Kidney tubule cell (primary cell): ENCODE results near the gene TP53BP2.

ENCODE experiments used
- DNase-seq: peaks from one replicate; pipeline ENCODE4 v3.0.0-alpha.2; 2018; ENCODE audit warnings: low spot score

The TP53BP2 gene

GRCh38 chr1:223796210-223796609 lies 49.5 kb downstream of the TP53BP2 start:
- no peak for DNase-seq

DNA sequence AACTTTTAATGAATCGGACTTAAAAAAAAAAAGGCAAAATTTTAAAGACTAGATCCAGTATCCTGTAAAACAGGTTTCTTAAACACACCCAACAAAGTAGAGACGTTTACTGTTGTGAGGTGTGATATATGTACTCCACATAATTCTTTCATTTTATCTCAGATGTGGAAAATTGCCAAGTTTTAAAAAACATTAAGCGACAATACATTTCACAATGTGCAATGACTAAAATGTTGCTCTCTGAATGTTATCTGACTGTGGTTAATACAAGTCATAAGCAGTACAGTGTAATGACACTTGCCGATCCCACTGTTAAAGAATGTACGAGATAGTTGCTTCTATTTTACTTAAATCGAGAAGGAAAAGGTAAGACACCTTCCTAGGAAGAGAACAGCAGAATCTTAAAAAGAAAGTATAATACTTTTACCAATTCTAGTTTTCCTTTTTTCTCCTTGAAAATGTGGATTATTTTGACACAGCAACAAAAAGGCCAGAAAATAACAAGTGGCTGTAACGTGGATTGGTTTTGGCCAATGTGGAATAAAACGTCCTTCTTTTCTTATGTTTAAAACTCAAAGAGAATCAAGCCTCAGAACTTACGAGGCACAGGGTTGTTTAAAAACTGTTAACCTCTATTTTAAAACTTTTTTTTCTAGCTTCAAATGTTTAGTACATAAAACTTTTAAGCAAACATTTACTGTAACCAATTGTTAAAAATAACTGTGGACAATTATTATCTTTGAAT lies 51.4 kb downstream of the TP53BP2 start:
- DNase-seq: no peak

DNA sequence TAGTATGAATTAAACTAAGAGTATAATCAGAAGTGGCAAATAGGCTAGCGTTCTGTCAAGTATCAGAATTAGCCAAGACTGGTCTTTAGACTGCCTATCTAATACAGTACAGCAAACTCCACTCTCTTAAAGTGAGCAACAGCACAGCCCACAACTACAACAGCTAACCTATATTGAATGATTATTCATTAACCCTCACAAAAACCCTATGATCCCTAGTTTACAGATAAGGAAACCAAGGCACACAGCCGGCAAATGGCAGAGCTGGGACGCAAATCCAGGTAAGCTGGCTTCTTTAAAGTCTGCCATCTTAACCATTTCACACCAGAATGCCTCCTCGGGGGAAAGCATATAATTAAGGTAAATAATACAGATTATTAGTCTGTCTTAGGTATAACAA lies 52.0 kb downstream of the TP53BP2 start:
- no peak for DNase-seq

DNA sequence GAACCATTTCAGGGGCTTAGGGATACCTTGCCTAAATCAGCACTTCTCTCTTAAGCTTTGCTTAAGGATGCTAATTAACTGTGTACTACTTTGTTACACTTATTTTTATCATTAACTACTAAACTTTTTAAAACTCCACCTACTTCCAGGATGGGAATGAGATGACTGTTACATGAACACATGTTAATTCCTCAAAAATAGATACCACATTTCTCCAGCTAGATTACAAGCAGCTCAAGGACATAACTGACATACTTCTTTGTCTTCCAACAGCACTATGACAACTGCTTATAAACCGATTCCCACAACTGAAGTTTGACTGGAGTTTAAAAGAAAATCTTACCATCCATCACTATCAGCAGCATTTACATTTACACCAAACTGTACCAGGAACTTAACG lies 53.7 kb downstream of the TP53BP2 start:
- DNase-seq: no peak

GRCh38 chr1:223788746-223789415 lies 56.9 kb downstream of the TP53BP2 start:
- no peak for DNase-seq

DNA sequence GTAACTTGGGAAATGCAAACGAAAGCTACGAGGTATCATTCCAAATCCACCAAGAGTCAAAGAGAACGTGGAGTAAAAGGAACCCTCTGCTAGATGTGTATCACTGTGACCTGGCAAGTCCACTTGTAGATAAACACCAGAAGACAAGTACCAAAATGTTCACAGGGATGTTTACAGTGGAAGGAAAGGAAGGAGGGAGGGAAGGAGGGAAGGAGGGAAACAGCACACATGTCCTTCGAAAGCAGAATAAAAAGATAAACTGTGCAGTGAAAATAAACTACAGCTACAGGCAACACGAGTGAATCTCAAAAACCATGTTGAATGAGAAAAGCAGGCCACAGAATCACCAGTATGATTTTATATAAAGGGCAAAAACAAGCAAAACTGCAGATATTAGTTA lies 59.9 kb downstream of the TP53BP2 start:
- DNase-seq: no peak

GRCh38 chr1:223784541-223784940 lies 61.2 kb downstream of the TP53BP2 start:
- DNase-seq: no peak

DNA sequence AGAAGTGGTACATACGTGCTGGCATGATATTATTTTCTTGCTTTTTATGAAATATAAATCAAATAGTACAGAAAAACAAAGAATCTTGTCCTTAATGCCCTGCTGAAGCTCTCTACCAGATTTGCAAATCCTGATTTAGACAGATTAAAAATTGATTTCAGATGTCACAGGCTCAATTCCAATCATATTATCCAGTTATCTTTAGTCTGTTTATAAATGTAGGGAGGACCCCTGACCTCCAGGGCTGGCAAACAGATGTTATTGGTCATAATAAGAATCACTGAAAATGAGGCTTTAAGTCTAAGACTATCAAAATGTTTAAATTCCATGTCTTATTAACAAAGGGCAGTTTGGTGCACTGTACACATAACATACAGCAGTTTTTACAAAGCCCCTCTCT lies 62.1 kb downstream of the TP53BP2 start:
- DNase-seq: no peak

- peak; percentile 42 for DNase-seq
Observed at GRCh38 chr1:223780949-223781348, 64.8 kb downstream of the TP53BP2 start.

GRCh38 chr1:223780318-223780717 lies 65.4 kb downstream of the TP53BP2 start:
- no peak for DNase-seq

- DNase-seq: no peak
Observed at GRCh38 chr1:223776826-223777454, 68.8 kb downstream of the TP53BP2 start.

- DNase-seq: peak; percentile 98
Observed at GRCh38 chr1:223776075-223776814, 69.5 kb downstream of the TP53BP2 start.

GRCh38 chr1:223775711-223776074 lies 70.1 kb downstream of the TP53BP2 start:
- DNase-seq: no peak

GRCh38 chr1:223775054-223775453 lies 70.7 kb downstream of the TP53BP2 start:
- DNase-seq: no peak

GRCh38 chr1:223774134-223774814 lies 71.5 kb downstream of the TP53BP2 start:
- DNase-seq: peak; percentile 52

GRCh38 chr1:223772771-223773160 lies 73.0 kb downstream of the TP53BP2 start:
- no peak for DNase-seq

GRCh38 chr1:223771814-223772770 lies 73.7 kb downstream of the TP53BP2 start:
- peak; percentile 83 for DNase-seq

- no peak for DNase-seq
Observed at GRCh38 chr1:223771469-223771813, 74.3 kb downstream of the TP53BP2 start.

DNA sequence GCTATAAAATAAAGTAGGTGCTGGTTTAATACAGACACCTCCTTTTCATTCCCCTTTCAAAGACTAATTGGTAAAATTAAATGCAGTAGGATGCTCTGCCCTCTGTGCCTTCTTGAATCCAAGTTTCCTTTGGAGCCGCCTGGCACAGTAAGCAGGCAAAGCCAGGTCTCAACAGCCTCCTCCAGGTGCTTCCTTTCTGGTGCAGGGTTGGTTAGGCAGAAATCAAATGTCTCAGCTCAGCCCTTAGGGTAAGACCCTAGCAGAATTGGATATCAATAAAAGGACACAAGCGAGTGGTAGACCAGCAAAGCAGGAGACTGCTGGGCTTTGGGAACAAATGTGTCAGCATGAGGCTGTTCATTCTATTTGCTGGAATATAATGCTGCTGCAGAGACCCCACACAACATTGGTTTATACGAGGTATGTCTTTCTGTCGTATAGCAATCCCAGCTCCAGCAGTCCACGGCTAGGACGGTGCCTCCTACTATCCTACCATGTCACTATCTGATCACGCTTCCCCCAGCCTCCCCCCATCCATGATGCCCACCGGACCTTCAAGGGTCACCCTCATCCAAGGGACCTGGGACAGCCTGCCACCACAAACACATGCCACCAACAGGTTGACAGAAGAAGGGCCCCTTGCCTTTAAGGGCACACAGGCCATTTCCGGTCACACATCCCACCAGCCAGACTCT lies 75.0 kb downstream of the TP53BP2 start:
- DNase-seq: no peak

DNA sequence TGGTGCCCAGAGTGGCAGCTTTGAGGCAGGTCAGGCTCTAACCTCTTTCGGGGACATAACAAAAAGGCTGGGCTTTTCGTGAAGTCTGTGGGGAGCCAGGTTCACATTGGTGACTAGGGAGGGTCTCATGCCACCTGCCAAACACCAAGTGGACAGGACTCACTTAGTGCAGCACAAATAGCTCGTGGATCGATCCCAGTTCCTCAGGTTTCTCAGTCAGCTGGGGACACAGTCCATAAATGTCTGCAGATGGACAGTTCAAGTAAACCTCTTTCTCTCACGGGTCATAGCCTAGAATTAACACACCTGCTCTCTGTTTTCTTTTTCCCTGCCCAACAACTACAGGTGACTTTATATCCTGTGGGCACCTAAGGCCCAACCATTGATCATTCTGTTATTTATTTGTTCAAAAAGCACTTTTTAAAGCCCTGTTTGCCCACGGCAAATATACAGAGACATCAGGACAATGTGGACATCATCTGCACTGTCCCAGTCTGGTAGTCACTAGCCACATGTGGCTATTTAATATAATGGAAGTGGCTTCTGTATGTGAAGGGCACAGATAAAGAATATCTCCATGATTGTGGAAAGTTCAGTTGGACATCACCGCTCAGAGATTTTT lies 79.9 kb downstream of the TP53BP2 start:
- DNase-seq: no peak
